GM12864 (cell line): ENCODE results near the gene S1PR3.

ENCODE experiments used
- DNase-seq: peaks from one replicate; pipeline ENCODE4 v3.0.0-alpha.2; 2011; ENCODE audit warnings: low read depth
- H3K4me3 ChIP-seq: 2 replicates; pipeline ENCODE4 v1.5.1; 2011; ENCODE audit warnings: mild to moderate bottlenecking, low read depth, low read length, control low read depth
- CTCF ChIP-seq: IDR thresholded peaks from 2 replicates; pipeline ENCODE4 v1.5.1; 2011; ENCODE audit warnings: low read depth, mild to moderate bottlenecking, moderate library complexity, low read length, control low read depth, inconsistent platforms; ENCODE audit errors: missing control alignments

The S1PR3 gene

GRCh38 chr9:89000973-89001916 is 10.0 kb downstream of the S1PR3 start:
- H3K4me3 ChIP-seq: no peak overlapping the region
- peak; percentile 66 for TF ChIP-seq CTCF

GRCh38 chr9:89001917-89002540 is 10.8 kb downstream of the S1PR3 start:
- no peak for TF ChIP-seq CTCF
- DNase-seq: no peak
- no peak overlapping the region for H3K4me3 ChIP-seq

More at GRCh38 chr9:89000973-89001916, 10.0 kb downstream of the S1PR3 start:
- DNase-seq: peak; percentile 24

- no peak for DNase-seq
- TF ChIP-seq CTCF: no peak
- H3K4me3 ChIP-seq: no peak overlapping the region
Observed at GRCh38 chr9:89002987-89003386, 11.7 kb downstream of the S1PR3 start.

GRCh38 chr9:89005323-89005722 is 14.1 kb downstream of the S1PR3 start:
- TF ChIP-seq CTCF: no peak
- DNase-seq: no peak
- no peak overlapping the region for H3K4me3 ChIP-seq

GRCh38 chr9:89006267-89006666 is 15.0 kb downstream of the S1PR3 start:
- no peak overlapping the region for H3K4me3 ChIP-seq
- no peak for TF ChIP-seq CTCF
- DNase-seq: no peak

- no peak for DNase-seq
- no peak overlapping the region for H3K4me3 ChIP-seq
- TF ChIP-seq CTCF: no peak
Observed at GRCh38 chr9:89006996-89007967, 16.0 kb downstream of the S1PR3 start.
